Measurements from ENCODE around the gene ECD. TPM values are rescaled to one million over a fixed set of nuclear protein-coding genes. Genes with fewer than 3 reads are reported as not detected.

ECD gene
- total RNA-seq, 1 experiment from 2014 or later: 25.4 TPM

- TF ChIP-seq ELF1 (IDR thresholded peaks at IDR 0.05; ENCODE audit: borderline replicate concordance, low read depth) (no peak), CEBPB (IDR thresholded peaks at IDR 0.05; ENCODE audit: low read depth) (no peak), CTCF (IDR thresholded peaks at IDR 0.05 in 2 of 3, conservative IDR thresholded peaks at IDR 0.05 in 1 of 3; ENCODE audit: borderline replicate concordance in 1 of 3, insufficient read depth in 1 of 3, low read depth in 2 of 3, low read length in 2 of 3) (no peak)
Observed at GRCh38 chr10:73093922-73094850, 73.6 kb downstream of the ECD start (continued).

GRCh38 chr10:73092830-73093229, 75.0 kb downstream of the ECD start:
- H3K4me3 ChIP-seq (replicated peaks in 1 of 2; ENCODE audit: low read depth in 1 of 2, low read length in 2 of 2): no peak overlapping the region
- H4K20me1 ChIP-seq (ENCODE audit: insufficient read depth): peaks cover 4% of the 10 kb centered on the region; the same call in 1 of the 2 replicates
- ChIA-PET CTCF (no interaction called here), POLR2A (no interaction called here), RAD21 (ENCODE audit: low non-redundant PET in 1 of 2, low total read pairs in 2 of 2, uncharacterized antibody in 2 of 2, unreplicated experiment in 2 of 2) (no interaction called here)
- H3K9me3 ChIP-seq (ENCODE audit: control insufficient read depth in 1 of 2, insufficient read depth in 1 of 2, low read depth in 1 of 2, low read length in 2 of 2): no peaks in the 10 kb centered on the region
- intact Hi-C loops (cut with micrococcal nuclease): no loop called here
- peaks cover 84% of the 10 kb centered on the region for H3K79me2 ChIP-seq (ENCODE audit: insufficient read depth, low read length)
- ATAC-seq (no peak), DNase-seq (ENCODE audit: low read depth, low spot score) (no peak)
- no TSS peak for BruUV-seq (replicated peaks)
- H3K27ac ChIP-seq (ENCODE audit: low read depth, low read length): no peak overlapping the region
- no peaks in the 10 kb centered on the region for H3K9me2 ChIP-seq (ENCODE audit: insufficient read depth)
- H3K9ac ChIP-seq (ENCODE audit: low read length): no peak overlapping the region
- no peaks in the 10 kb centered on the region for H3K36me3 ChIP-seq (ENCODE audit: control insufficient read depth in 1 of 2, insufficient read depth in 2 of 2, low read length in 2 of 2)
- peaks cover 13 to 23% of the 10 kb centered on the region in 2 experiments; a peak in 3 of 4 replicates for H3K4me1 ChIP-seq (ENCODE audit: control insufficient read depth in 1 of 2, insufficient read depth in 2 of 2, low read length in 2 of 2)
- no peak overlapping the region for H3K4me2 ChIP-seq (ENCODE audit: low read length)
- H2AFZ ChIP-seq (ENCODE audit: low read depth, low read length, poor library complexity, severe bottlenecking): no peak overlapping the region
- H3K27me3 ChIP-seq (ENCODE audit: insufficient read depth, low read length): no peaks in the 10 kb centered on the region
- TF ChIP-seq MAX (IDR thresholded peaks at IDR 0.05) (no peak), CTCF (IDR thresholded peaks at IDR 0.05 in 2 of 3, conservative IDR thresholded peaks at IDR 0.05 in 1 of 3; ENCODE audit: borderline replicate concordance in 1 of 3, insufficient read depth in 1 of 3, low read depth in 2 of 3, low read length in 2 of 3) (no peak), RAD21 (IDR thresholded peaks at IDR 0.05; ENCODE audit: low read depth) (no peak), EGR1 (IDR thresholded peaks at IDR 0.05; ENCODE audit: low read depth) (no peak), ELF1 (IDR thresholded peaks at IDR 0.05; ENCODE audit: borderline replicate concordance, low read depth) (no peak), YY1 (IDR thresholded peaks at IDR 0.05; ENCODE audit: extremely low read depth, insufficient replicate concordance, low read depth, low read length) (no peak), SP1 (IDR thresholded peaks at IDR 0.05; ENCODE audit: low read depth) (no peak), FOSL1 (IDR thresholded peaks at IDR 0.05; ENCODE audit: low read depth) (no peak), POLR2AphosphoS5 (IDR thresholded peaks at IDR 0.05; ENCODE audit: low read depth, low read length) (no peak), ATF3 (IDR thresholded peaks at IDR 0.05) (no peak), CEBPB (IDR thresholded peaks at IDR 0.05; ENCODE audit: low read depth) (no peak), EZH2 (IDR thresholded peaks at IDR 0.05) (no peak), EZH2phosphoT487 (IDR thresholded peaks at IDR 0.05; ENCODE audit: borderline replicate concordance) (no peak), TCF7L2 (IDR thresholded peaks at IDR 0.05; ENCODE audit: borderline replicate concordance, extremely low read depth, insufficient read depth, insufficient read length) (no peak), JUND (IDR thresholded peaks at IDR 0.05) (no peak)

Data from HCT116 (cell line).